Epithelial cell of esophagus (primary cell): ENCODE data around the gene NKAIN4.

ENCODE experiments used
- DNase-seq: peaks from one replicate; pipeline ENCODE4 v3.0.0; 2010; ENCODE audit warnings: low read depth
- H3K4me3 ChIP-seq: 2 replicates; pipeline ENCODE4 v1.5.1; 2011; ENCODE audit warnings: mild to moderate bottlenecking, low read length, control low read depth
- TF ChIP-seq, protein P1 (sequence below): IDR thresholded peaks from 2 replicates; pipeline ENCODE4 v1.5.1; 2011; ENCODE audit warnings: low read depth, mild to moderate bottlenecking, low read length, control low read depth, inconsistent platforms; ENCODE audit not compliant: insufficient read depth; ENCODE audit errors: missing control alignments

The NKAIN4 gene

DNA sequence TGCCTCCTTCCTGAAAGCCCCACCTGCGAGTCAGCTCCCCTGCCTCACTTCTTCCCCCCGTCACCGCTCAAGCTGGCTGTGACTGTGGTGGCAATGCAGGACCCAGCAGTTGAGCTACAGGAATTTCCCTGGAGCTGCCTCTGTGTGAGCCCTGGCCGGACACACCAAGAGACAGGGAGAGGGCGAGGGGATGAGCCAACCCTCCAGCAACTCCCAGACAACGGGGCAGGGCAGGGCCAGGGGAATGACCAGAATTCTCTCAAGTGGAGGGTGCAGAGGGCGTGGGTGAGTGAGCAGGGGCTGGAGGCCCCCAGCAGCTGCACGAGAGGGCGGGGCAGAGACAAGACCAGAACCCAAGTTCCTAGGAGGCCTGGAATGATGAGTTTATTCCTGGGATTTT is 13.4 kb upstream of the NKAIN4 start:
- H3K4me3 ChIP-seq: no peak overlapping the region
- no peak for DNase-seq
- TF ChIP-seq, protein P1, sequence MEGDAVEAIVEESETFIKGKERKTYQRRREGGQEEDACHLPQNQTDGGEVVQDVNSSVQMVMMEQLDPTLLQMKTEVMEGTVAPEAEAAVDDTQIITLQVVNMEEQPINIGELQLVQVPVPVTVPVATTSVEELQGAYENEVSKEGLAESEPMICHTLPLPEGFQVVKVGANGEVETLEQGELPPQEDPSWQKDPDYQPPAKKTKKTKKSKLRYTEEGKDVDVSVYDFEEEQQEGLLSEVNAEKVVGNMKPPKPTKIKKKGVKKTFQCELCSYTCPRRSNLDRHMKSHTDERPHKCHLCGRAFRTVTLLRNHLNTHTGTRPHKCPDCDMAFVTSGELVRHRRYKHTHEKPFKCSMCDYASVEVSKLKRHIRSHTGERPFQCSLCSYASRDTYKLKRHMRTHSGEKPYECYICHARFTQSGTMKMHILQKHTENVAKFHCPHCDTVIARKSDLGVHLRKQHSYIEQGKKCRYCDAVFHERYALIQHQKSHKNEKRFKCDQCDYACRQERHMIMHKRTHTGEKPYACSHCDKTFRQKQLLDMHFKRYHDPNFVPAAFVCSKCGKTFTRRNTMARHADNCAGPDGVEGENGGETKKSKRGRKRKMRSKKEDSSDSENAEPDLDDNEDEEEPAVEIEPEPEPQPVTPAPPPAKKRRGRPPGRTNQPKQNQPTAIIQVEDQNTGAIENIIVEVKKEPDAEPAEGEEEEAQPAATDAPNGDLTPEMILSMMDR: no peak

DNA sequence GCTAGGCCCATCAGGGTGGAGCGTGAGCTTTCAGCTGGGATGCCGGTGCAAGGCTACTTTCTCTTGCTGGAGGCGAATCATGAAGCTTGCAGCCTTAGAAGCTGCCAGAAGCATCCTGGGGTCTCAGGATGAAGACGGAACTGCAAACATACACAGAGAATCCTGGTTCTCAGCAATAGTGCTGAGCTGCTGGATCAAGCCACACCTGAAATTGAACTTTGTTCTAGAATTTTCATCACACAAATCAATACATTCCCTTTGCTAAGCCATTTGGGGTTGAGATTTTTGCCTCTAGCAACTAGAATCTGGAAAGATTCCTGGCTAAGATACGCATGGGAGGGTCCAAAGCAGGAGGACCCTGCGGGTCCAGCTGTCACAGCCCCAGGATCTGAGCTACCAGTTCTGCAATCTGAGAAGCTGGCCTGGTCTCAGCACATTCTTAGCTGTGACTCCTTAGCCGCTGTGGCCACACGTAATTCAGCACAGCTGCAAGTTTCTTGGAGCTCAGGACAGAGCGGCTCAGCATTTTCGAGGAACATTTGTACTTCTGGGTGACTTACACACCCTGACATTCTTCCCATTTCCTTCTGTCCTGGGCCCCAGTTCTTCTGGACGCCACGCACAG is 11.7 kb upstream of the NKAIN4 start:
- no peak overlapping the region for H3K4me3 ChIP-seq
- TF ChIP-seq, protein P1: no peak
- no peak for DNase-seq

DNA sequence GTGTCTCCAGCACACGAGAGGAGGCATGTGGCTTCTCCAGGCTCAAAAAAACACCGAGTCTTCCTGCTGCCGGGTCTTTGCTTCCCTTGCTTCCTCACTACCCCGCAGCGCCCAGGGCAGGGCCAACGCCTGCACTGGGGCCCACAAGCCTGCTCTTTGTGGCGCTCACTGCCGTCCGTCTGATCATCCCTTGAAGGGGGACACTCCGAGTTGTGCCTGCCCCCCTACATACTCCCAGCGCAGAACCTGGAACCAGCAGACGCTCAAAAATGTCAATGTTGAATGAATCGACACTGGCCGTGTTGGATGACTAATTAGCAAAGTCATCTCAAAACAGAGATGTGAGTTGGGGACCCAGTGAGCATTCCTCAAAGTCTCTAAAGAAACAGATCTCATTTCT is 10.3 kb upstream of the NKAIN4 start:
- peak; percentile 9 for DNase-seq
- no peak overlapping the region for H3K4me3 ChIP-seq
- TF ChIP-seq, protein P1: no peak

DNA sequence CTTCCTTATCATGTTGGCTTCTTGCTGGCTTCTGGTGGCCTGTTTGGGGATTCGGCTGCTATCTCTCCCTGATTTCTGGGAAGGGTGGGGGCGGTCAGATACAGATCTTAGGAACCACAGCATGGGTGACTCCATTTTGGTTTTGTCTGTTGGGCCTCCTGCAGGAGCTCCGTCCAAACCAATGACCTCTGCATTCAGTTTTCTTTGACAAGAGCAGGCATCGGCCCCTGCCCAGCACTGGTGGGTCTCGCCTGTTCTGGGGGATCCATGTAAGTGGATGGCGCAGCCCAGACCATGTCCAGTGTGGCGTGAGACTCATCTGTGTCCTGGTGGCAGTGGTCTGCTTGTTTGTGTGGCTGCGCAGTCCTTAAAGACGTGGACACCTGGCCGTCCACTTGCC is 9.7 kb upstream of the NKAIN4 start:
- DNase-seq: no peak
- TF ChIP-seq, protein P1: no peak
- H3K4me3 ChIP-seq: no peak overlapping the region

DNA sequence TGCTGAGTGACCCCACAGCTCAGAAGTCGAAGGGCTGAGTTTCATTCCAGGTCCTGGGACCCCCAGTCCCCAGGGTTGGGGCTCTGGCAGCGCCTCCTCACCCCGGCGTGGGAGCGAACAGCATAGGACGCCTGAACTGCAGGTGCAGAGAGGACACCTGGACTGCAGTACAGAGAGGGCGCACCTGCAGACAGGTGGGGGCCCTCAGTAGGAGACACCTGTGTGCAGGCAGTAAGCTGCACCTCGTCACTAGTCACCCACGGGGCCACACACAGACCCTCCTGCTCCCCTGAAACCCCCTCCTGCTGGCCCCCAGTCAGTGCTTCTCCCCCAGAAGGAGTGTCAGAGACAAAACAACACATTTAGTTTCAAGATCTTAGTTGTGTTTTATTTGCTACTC is 8.6 kb upstream of the NKAIN4 start:
- no peak for DNase-seq
- TF ChIP-seq, protein P1: no peak
- H3K4me3 ChIP-seq: no peak overlapping the region

DNA sequence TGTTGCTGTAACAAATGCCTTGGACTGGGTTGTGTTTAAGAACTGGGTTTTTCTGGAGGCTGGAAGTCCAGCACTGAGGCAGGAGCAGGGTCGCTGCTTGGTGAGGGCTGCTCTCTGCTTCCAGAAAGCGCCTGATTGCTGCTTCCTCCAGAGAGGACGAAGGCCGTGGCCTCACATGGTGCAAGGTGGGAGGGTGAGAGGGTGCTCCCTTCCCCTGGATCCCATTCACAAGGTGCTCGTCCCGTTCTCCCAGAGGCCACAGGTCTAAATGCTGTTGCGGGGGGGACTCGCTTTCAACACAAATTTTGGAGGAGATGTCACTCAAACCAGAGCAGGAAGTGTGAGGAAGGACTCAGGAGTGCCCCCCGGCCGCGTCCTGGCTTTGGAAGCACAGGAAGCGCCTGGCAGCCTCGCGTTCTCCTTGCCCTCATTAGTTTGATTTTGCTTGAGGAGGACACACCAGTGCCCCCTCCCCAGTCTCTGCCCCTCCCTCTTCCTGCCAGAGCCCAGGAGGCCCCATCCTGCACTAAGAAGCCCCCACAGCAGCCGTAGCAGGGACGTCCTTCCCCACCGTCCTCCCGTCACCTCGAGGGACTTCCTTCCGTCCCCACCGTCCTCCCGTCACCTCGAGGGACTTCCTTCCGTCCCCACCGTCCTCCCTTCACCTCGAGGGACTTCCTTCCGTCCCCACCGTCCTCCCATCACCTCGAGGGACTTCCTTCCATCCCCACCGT is 7.7 kb upstream of the NKAIN4 start:
- TF ChIP-seq, protein P1: no peak
- no peak for DNase-seq
- H3K4me3 ChIP-seq: no peak overlapping the region
